ENCODE data around the gene PDP2. TPM values are rescaled to one million over a fixed set of nuclear protein-coding genes. Genes with fewer than 3 reads are reported as not detected.

Gene PDP2
- total RNA-seq, 1 experiment from 2014 or later, result 23.1 TPM

- H3K18ac ChIP-seq (ENCODE audit: insufficient read length, low read depth, low read length), result no peak overlapping the region
- no peak overlapping the region for H2BK12ac ChIP-seq (ENCODE audit: insufficient read length, low read depth, low read length)
- no peak for TF ChIP-seq CTCF (conservative IDR thresholded peaks at IDR 0.05)
- no peak overlapping the region for H3K14ac ChIP-seq (ENCODE audit: insufficient read depth, low read length)
- no peak overlapping the region for H2BK120ac ChIP-seq (ENCODE audit: low read depth, low read length, poor library complexity, severe bottlenecking)
- H2AFZ ChIP-seq (ENCODE audit: low read length), result no peak overlapping the region
- Mint-ChIP-seq H3K4me1 (0 out of 4 replicates have a peak, but pooled peaks cover 2 to 3% of the 10 kb centered on the region in 2 experiments), H3K4me3 (no peak overlapping the region), H3K36me3 (ENCODE audit: insufficient read depth in 1 of 3, low read depth in 3 of 3) (peaks cover 10 to 46% (median 32%) of the 10 kb centered on the region in 3 experiments; a peak in 5 of 7 replicates), H3K27ac (no peak overlapping the region; a peak in 1 of 7 replicates), H3K27me3 (ENCODE audit: low read depth) (no peaks in the 10 kb centered on the region), H3K9me3 (no peaks in the 10 kb centered on the region)
- H2AK5ac ChIP-seq (ENCODE audit: insufficient read length, low read length), result no peak overlapping the region
- H4K5ac ChIP-seq (ENCODE audit: insufficient read length, low read depth, low read length), result no peak overlapping the region
- H3K9ac ChIP-seq (ENCODE audit: extremely low read depth, insufficient read length, low read length), result no peak overlapping the region
- H2BK5ac ChIP-seq (ENCODE audit: insufficient read length, low read length), result no peak overlapping the region
- DNase-seq, result no peak
- H3K23me2 ChIP-seq (ENCODE audit: insufficient read length, low read depth, low read length, poor library complexity, severe bottlenecking), result no peaks in the 10 kb centered on the region
- H3K79me1 ChIP-seq (ENCODE audit: insufficient read depth, low read depth, low read length, poor library complexity, severe bottlenecking), result no peaks in the 10 kb centered on the region
- H4K8ac ChIP-seq (replicated peaks; ENCODE audit: insufficient read length, low read depth, low read length), result no peak overlapping the region
- H4K91ac ChIP-seq (ENCODE audit: insufficient read length, low read depth, low read length), result no peak overlapping the region
- no peaks in the 10 kb centered on the region for H3K27me3 ChIP-seq (ENCODE audit: insufficient read depth, low read length)
- H3K27ac ChIP-seq (ENCODE audit: insufficient read length, low read depth, low read length), result no peak overlapping the region
- no peak overlapping the region for H2BK15ac ChIP-seq (ENCODE audit: low read depth, low read length)
- no peak overlapping the region for H3K4ac ChIP-seq (ENCODE audit: low read depth, low read length)
- no CpG with 5 or more reads among the region's 4 CpGs for WGBS (ENCODE audit: extremely low coverage, insufficient read length, low lambda C conversion rate)
- no peaks in the 10 kb centered on the region for H3K79me2 ChIP-seq (ENCODE audit: insufficient read depth, low read length)
- no peak overlapping the region for H3K56ac ChIP-seq (ENCODE audit: insufficient read length, low read depth, low read length)
- no peaks in the 10 kb centered on the region for H3K4me1 ChIP-seq (ENCODE audit: insufficient read depth, low read length)
- H2BK20ac ChIP-seq (ENCODE audit: low read depth, low read length, poor library complexity, severe bottlenecking), result no peak overlapping the region
- H3T11ph ChIP-seq (ENCODE audit: low read length), result no peak overlapping the region
- no peaks in the 10 kb centered on the region for H4K20me1 ChIP-seq (ENCODE audit: control insufficient read depth, insufficient read depth, insufficient read length)
- H3K9me3 ChIP-seq (ENCODE audit: control insufficient read depth, low read depth, low read length), result no peaks in the 10 kb centered on the region
- no peak overlapping the region for H3K4me2 ChIP-seq (ENCODE audit: insufficient read depth, insufficient read length, low read length)
- no peak overlapping the region for H3K23ac ChIP-seq (ENCODE audit: insufficient read length, low read depth, low read length)
These were observed 9.3 kb downstream of the PDP2 start for GRCh38 chr16:66889622-66890021.
